ENCODE measurements around the gene ATP1A2. TPM values are rescaled to one million over a fixed set of nuclear protein-coding genes. Genes with fewer than 3 reads are reported as not detected.

The ATP1A2 gene
- total RNA-seq, 1 donor from 2014 or later: 0.49 TPM

DNA sequence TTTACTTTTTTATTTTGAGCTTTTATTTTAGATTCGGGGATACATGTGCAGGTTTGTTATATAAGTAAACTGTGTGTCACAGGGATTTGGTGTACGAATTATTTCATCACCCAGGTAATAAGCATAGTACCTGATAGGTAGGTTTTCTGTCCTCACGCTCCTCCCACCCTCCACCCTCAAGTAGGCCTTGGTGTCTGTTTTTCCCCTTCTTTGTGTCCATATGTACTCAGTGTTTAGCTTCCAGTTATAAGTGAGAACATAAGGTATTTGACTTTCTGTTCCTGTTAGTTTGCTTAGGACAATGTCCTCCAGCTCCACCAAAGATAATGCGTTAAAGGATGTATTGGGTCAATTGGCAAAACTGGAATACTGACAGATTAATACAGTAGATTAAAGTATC is 41.6 kb downstream of the ATP1A2 start:
- Mint-ChIP-seq H3K4me1 (ENCODE audit: unreplicated experiment) (no peaks in the 10 kb centered on the region), H3K4me3 (ENCODE audit: unreplicated experiment) (no peak overlapping the region), H3K27me3 (ENCODE audit: unreplicated experiment) (peaks cover 2% of the 10 kb centered on the region), H3K27ac (ENCODE audit: unreplicated experiment) (no peak overlapping the region), H3K9me3 (ENCODE audit: unreplicated experiment) (no peaks in the 10 kb centered on the region), H3K36me3 (ENCODE audit: low read depth, unreplicated experiment) (no peaks in the 10 kb centered on the region)
- TF ChIP-seq, protein P1, sequence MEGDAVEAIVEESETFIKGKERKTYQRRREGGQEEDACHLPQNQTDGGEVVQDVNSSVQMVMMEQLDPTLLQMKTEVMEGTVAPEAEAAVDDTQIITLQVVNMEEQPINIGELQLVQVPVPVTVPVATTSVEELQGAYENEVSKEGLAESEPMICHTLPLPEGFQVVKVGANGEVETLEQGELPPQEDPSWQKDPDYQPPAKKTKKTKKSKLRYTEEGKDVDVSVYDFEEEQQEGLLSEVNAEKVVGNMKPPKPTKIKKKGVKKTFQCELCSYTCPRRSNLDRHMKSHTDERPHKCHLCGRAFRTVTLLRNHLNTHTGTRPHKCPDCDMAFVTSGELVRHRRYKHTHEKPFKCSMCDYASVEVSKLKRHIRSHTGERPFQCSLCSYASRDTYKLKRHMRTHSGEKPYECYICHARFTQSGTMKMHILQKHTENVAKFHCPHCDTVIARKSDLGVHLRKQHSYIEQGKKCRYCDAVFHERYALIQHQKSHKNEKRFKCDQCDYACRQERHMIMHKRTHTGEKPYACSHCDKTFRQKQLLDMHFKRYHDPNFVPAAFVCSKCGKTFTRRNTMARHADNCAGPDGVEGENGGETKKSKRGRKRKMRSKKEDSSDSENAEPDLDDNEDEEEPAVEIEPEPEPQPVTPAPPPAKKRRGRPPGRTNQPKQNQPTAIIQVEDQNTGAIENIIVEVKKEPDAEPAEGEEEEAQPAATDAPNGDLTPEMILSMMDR (IDR thresholded peaks at IDR 0.05; ENCODE audit: unreplicated experiment): no peak
- DNase-seq (ENCODE audit: low spot score): no peak

DNA sequence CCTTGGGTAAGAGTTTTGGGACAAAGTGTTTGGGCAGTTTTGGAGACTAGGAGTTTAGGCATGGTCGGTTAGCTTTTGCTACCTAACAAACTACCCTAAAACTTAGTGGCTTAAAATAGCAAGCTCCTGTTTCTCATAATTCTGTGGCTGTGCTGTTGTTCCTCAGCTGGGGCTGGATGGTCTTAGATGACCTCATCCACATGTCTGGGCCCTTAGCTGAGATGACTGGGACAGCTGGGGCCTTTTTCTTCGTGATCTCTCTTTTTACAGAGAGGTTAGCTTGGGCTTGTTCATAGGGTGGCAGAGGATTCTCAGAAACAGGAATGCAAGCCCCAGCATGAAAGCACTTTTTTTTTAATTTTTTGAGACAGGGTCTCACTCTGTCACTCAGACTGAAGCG is 42.5 kb downstream of the ATP1A2 start:
- Mint-ChIP-seq H3K36me3 (ENCODE audit: low read depth, unreplicated experiment) (no peaks in the 10 kb centered on the region), H3K27ac (ENCODE audit: unreplicated experiment) (no peak overlapping the region), H3K4me3 (ENCODE audit: unreplicated experiment) (no peak overlapping the region), H3K9me3 (ENCODE audit: unreplicated experiment) (no peaks in the 10 kb centered on the region), H3K27me3 (ENCODE audit: unreplicated experiment) (peaks cover under 1% of the 10 kb centered on the region), H3K4me1 (ENCODE audit: unreplicated experiment) (no peaks in the 10 kb centered on the region)
- TF ChIP-seq, protein P1 (IDR thresholded peaks at IDR 0.05; ENCODE audit: unreplicated experiment): no peak
- no peak for DNase-seq (ENCODE audit: low spot score)

DNA sequence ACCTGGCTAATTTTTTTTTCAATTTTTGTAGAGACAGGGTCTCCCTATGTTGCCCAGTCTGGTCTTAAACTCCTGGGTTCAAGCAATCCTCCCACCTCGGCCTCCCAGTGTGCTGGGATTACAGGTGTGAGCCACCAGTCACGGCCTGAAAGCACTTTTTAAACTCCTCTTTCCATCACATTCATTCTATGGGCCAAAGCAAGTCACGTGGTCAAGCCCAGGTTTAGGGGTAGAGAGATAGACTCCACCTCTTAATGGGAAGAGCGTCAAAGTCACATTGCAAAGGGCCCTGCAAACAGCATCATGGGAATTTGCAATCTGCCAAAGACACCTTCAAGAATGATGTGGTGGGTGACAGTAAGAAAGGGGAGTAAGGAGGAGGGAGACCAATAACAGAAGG is 43.0 kb downstream of the ATP1A2 start:
- H3K27ac Mint-ChIP-seq (ENCODE audit: unreplicated experiment): no peak overlapping the region
- H3K36me3 Mint-ChIP-seq (ENCODE audit: low read depth, unreplicated experiment): no peaks in the 10 kb centered on the region
- H3K4me3 Mint-ChIP-seq (ENCODE audit: unreplicated experiment): no peak overlapping the region
- no peak for DNase-seq (ENCODE audit: low spot score)
- no peaks in the 10 kb centered on the region for H3K27me3 Mint-ChIP-seq (ENCODE audit: unreplicated experiment)
- TF ChIP-seq, protein P1 (IDR thresholded peaks at IDR 0.05; ENCODE audit: unreplicated experiment): no peak
- no peaks in the 10 kb centered on the region for H3K4me1 Mint-ChIP-seq (ENCODE audit: unreplicated experiment)
- H3K9me3 Mint-ChIP-seq (ENCODE audit: unreplicated experiment): no peaks in the 10 kb centered on the region

DNA sequence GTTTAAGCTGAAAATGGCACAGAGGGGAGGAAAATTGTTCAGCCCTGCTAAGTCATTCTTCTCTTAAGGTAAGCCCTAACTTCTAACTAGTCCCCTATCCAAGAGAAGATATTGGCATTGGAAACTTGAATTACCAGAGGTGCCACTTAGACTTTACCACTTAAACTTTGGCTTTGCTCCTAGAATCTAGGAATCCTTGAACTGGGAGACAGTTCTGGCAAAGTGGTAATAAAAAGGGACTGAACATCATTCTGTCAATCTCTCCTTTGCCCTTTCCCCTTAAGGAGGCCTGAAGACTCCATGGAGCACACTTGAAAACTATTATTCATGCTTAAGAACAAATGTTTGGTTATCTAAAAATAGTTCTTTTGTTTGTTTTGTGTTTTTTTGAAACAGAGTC is 44.3 kb downstream of the ATP1A2 start:
- H3K9me3 Mint-ChIP-seq (ENCODE audit: unreplicated experiment): no peaks in the 10 kb centered on the region
- H3K27ac Mint-ChIP-seq (ENCODE audit: unreplicated experiment): no peak overlapping the region
- TF ChIP-seq, protein P1 (IDR thresholded peaks at IDR 0.05; ENCODE audit: unreplicated experiment): no peak
- no peaks in the 10 kb centered on the region for H3K4me1 Mint-ChIP-seq (ENCODE audit: unreplicated experiment)
- no peaks in the 10 kb centered on the region for H3K27me3 Mint-ChIP-seq (ENCODE audit: unreplicated experiment)
- H3K4me3 Mint-ChIP-seq (ENCODE audit: unreplicated experiment): no peak overlapping the region
- DNase-seq (ENCODE audit: low spot score): no peak
- no peaks in the 10 kb centered on the region for H3K36me3 Mint-ChIP-seq (ENCODE audit: low read depth, unreplicated experiment)

DNA sequence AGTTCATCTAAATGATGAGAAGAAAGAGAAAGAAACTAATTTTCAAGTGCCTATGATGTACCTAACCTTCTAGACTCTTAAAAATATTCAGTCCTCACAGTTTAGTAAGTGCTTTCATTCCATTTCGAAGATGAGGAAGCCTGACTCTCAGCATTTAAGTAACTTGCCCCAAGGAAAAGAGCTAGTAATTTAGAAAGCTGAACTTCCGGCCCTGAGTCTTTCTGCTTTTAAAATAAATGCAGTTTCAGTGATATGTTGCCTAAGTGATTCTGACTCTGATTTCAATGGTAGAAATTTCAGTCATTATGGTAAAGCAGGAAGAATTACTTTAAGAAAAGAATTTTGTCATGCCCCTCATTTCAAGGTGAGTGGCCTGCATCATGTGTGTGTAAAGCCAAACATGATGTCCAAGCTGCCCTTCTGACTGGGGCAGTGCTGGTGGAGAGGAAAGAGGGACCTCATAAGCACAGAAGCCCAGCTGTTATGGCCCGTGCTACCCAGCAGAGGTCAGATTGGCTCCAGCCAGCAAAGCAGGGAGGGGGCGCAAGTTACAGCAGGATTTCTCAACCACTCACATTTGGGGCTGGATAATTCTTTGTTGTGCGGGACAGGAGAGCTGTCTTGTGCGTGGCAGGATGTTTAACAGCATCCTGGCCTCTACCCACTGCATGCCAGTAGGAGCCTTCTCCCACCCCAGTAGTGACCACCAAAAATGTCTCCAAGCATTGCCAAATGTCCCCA is 46.6 kb downstream of the ATP1A2 start:
- TF ChIP-seq, protein P1 (IDR thresholded peaks at IDR 0.05; ENCODE audit: unreplicated experiment): peak; percentile 45
- peak; percentile 60 for DNase-seq (ENCODE audit: low spot score)
- H3K27me3 Mint-ChIP-seq (ENCODE audit: unreplicated experiment): no peaks in the 10 kb centered on the region
- no peaks in the 10 kb centered on the region for H3K36me3 Mint-ChIP-seq (ENCODE audit: low read depth, unreplicated experiment)
- H3K9me3 Mint-ChIP-seq (ENCODE audit: unreplicated experiment): no peaks in the 10 kb centered on the region
- no peak overlapping the region for H3K27ac Mint-ChIP-seq (ENCODE audit: unreplicated experiment)
- no peaks in the 10 kb centered on the region for H3K4me1 Mint-ChIP-seq (ENCODE audit: unreplicated experiment)
- H3K4me3 Mint-ChIP-seq (ENCODE audit: unreplicated experiment): no peak overlapping the region

Data from endothelial cell (in vitro differentiated cells).